Natural killer cell (primary cell): ENCODE results near the gene ING5. TPM values are rescaled to one million over a fixed set of nuclear protein-coding genes. Genes with fewer than 3 reads are reported as not detected.

Experiments
- ATAC-seq, 3 donors: fragments of 150-1000 bp in 2 of 3; fragments of 200-7000 bp in 1 of 3; cut with Tn5 transposase; 1 replicate in 1 of 3; 2 replicates in 2 of 3; pipeline ENCODE4 v1.10.0; 2021; ENCODE audit warnings: mild to moderate bottlenecking in 2 of 3, moderate library complexity in 2 of 3
- DNase-seq, 2 donors: peaks; one replicate each; pipeline versions ENCODE4 v3.0.0 to v3.0.0-alpha.2; 2013 to 2021; ENCODE audit warnings: mixed read lengths in 1 of 2
- H3K27ac ChIP-seq: one replicate; pipeline ENCODE4 v1.5.1; 2013; ENCODE audit warnings: mild to moderate bottlenecking, low read length
- H3K27me3 ChIP-seq: one replicate; pipeline ENCODE4 v1.6.1; 2013; ENCODE audit warnings: low read length; ENCODE audit not compliant: control insufficient read depth, insufficient read depth
- H3K36me3 ChIP-seq: one replicate; pipeline ENCODE4 v1.6.1; 2013; ENCODE audit warnings: low read length; ENCODE audit not compliant: control insufficient read depth, insufficient read depth
- H3K4me1 ChIP-seq: one replicate; pipeline ENCODE4 v1.6.1; 2013; ENCODE audit warnings: low read length; ENCODE audit not compliant: control insufficient read depth, insufficient read depth
- H3K4me3 ChIP-seq: one replicate; pipeline ENCODE4 v1.5.1; 2013; ENCODE audit warnings: low read length
- H3K9me3 ChIP-seq: one replicate; pipeline ENCODE4 v1.6.1; 2013; ENCODE audit warnings: low read length; ENCODE audit not compliant: control insufficient read depth, insufficient read depth
- H3K27ac Mint-ChIP-seq, 2 donors: one replicate each; pipeline ENCODE4 v1.8.0; 2022; ENCODE audit warnings: mild to moderate bottlenecking in 2 of 2, mixed read lengths in 2 of 2, moderate library complexity in 1 of 2
- H3K27me3 Mint-ChIP-seq, 2 donors: one replicate each; pipeline ENCODE4 v1.8.0; 2022; ENCODE audit warnings: low read depth in 2 of 2, mixed read lengths in 2 of 2
- H3K36me3 Mint-ChIP-seq: one replicate; pipeline ENCODE4 v1.8.0; 2022; ENCODE audit warnings: mixed read lengths
- H3K4me1 Mint-ChIP-seq, 2 donors: one replicate each; pipeline ENCODE4 v1.8.0; 2022; ENCODE audit warnings: mixed read lengths in 2 of 2
- H3K4me3 Mint-ChIP-seq: one replicate; pipeline ENCODE4 v1.8.0; 2022; ENCODE audit warnings: mild to moderate bottlenecking, moderate library complexity, mixed read lengths
- H3K9me3 Mint-ChIP-seq, 2 donors: one replicate each; pipeline ENCODE4 v1.8.0; 2022; ENCODE audit warnings: mixed read lengths in 2 of 2
- CTCF ChIP-seq: fragments of 200-600 bp; IDR thresholded peaks from one replicate; pipeline ENCODE4 v1.8.0; 2022; ENCODE audit warnings: antibody characterized with exemption
- WGBS: methylation state at CpG from one replicate; pipeline ENCODE4 v1.1.7; 2013; ENCODE audit warnings: missing lambda C conversion rate; ENCODE audit not compliant: insufficient coverage; 5-methylcytosine and 5-hydroxymethylcytosine counted together
- intact Hi-C: fragments of 100-400 bp; cut with micrococcal nuclease; formaldehyde crosslinking; loops from one replicate; pipeline ENCODE4 v1.14.2; 2022
- total RNA-seq, 4 donors: library from RNA; stranded (reverse); fragments of 120-200 nt in 1 of 4; gene quantifications; one replicate each; pipeline versions ENCODE4 v1.2.3 to v1.2.4, GENCODE V29; 2013 to 2022

Gene ING5
- total RNA-seq, 3 donors from 2014 or later (not counting 1 experiment from before 2014, with no cell fraction given), result 25.6 to 40.9 (median 34.7) TPM

GRCh38 chr2:241673797-241674725 is 27.8 kb upstream of the ING5 start:
- Mint-ChIP-seq H3K9me3 (no peaks in the 10 kb centered on the region), H3K27ac (no peak overlapping the region), H3K4me3 (no peak overlapping the region), H3K27me3 (no peaks in the 10 kb centered on the region), H3K36me3 (no peaks in the 10 kb centered on the region), H3K4me1 (peaks cover 6% of the 10 kb centered on the region in 2 donors)
- Histone ChIP-seq H3K4me3 (no peak overlapping the region), H3K4me1 (peaks cover 12% of the 10 kb centered on the region), H3K9me3 (no peaks in the 10 kb centered on the region), H3K27me3 (no peaks in the 10 kb centered on the region), H3K27ac (no peak overlapping the region), H3K36me3 (peaks cover 32% of the 10 kb centered on the region)
- DNase-seq (no peak), ATAC-seq (no peak)
- 87% methylated on average over 20 of the region's 21 CpGs for WGBS
- intact Hi-C loops, result no loop called here
- TF ChIP-seq CTCF, result no peak

- Histone ChIP-seq H3K27ac (no peak overlapping the region), H3K27me3 (no peaks in the 10 kb centered on the region), H3K4me1 (peaks cover 12% of the 10 kb centered on the region), H3K4me3 (no peak overlapping the region), H3K36me3 (peaks cover 25% of the 10 kb centered on the region), H3K9me3 (no peaks in the 10 kb centered on the region)
- DNase-seq (no peak), ATAC-seq (no peak)
- no peaks in the 10 kb centered on the region for H3K9me3 Mint-ChIP-seq
- TF ChIP-seq CTCF, result no peak
- WGBS, result 92% methylated on average over 17 of the region's 17 CpGs
- no peak overlapping the region for H3K27ac Mint-ChIP-seq
- intact Hi-C loops, result no loop called here
- H3K36me3 Mint-ChIP-seq, result no peaks in the 10 kb centered on the region
- H3K4me1 Mint-ChIP-seq, result peaks cover 6 to 10% of the 10 kb centered on the region in 2 donors
- no peaks in the 10 kb centered on the region for H3K27me3 Mint-ChIP-seq
- H3K4me3 Mint-ChIP-seq, result no peak overlapping the region
Measured at GRCh38 chr2:241675885-241676284, 26.0 kb upstream of the ING5 start.

GRCh38 chr2:241676665-241677064 is 25.2 kb upstream of the ING5 start:
- H3K9me3 ChIP-seq, result no peaks in the 10 kb centered on the region
- H3K4me3 ChIP-seq, result no peak overlapping the region
- Mint-ChIP-seq H3K36me3 (no peaks in the 10 kb centered on the region), H3K4me1 (peaks cover 6 to 11% of the 10 kb centered on the region in 2 donors), H3K27me3 (no peaks in the 10 kb centered on the region), H3K9me3 (no peaks in the 10 kb centered on the region), H3K4me3 (no peak overlapping the region), H3K27ac (no peak overlapping the region)
- peaks cover 21% of the 10 kb centered on the region for H3K36me3 ChIP-seq
- no peak for TF ChIP-seq CTCF
- intact Hi-C loops, result no loop called here
- 96% methylated on average over 17 of the region's 17 CpGs for WGBS
- DNase-seq (no peak), ATAC-seq (no peak)
- no peaks in the 10 kb centered on the region for H3K27me3 ChIP-seq
- H3K27ac ChIP-seq, result no peak overlapping the region
- H3K4me1 ChIP-seq, result peaks cover 12% of the 10 kb centered on the region
